EH (cell line): Measurements from ENCODE around the gene CFC1.
"Not testable (repeated sequence)": the region's sequence is repeated elsewhere in the genome, so short reads cannot be mapped to it uniquely, and the experiment has no call there.

ENCODE experiments used
- DNase-seq: peaks from one replicate; pipeline ENCODE4 v3.0.0-alpha.2; 2015; ENCODE audit warnings: low read depth

CFC1 gene

DNA sequence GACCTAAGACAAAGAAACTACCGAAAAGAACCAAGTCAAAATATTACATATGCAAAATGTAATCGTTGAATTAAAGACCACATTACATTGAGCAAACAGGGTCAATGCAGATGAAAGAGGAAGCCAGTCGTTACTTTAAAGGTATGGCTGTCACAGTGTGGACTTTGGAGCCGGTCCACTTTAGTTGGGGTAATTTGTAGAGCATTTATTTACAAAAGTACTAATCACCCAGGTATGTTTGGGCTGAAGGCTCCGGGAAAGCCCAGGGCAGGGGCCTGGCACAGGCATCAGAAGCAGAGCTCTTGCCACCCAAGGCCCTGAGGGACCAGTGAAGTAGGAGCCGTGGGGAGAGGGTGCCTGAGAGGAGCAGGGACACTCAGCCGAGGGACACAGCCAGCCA is 15.8 kb downstream of the CFC1 start:
- not testable (repeated sequence) for DNase-seq

DNA sequence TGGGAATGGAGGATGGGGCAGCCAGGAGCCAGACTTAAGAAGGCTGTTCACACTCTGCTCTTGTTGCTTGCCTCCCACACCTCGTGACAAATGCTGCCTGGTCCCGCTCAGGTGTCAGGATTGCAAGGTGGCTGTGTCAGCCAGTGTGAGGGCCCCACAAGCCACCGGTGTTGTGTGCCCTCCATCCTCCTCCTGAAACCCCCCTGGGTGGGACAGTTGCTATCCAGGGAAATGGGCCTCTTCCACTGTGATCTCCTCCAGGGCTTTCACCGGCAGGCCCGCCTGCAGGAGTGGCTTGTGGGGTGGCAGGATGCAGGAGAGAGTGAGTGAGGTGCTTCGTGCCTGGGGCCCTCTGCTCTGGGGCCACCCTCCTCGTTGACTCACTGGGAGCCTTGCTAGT is 16.4 kb downstream of the CFC1 start:
- not testable (repeated sequence) for DNase-seq

DNA sequence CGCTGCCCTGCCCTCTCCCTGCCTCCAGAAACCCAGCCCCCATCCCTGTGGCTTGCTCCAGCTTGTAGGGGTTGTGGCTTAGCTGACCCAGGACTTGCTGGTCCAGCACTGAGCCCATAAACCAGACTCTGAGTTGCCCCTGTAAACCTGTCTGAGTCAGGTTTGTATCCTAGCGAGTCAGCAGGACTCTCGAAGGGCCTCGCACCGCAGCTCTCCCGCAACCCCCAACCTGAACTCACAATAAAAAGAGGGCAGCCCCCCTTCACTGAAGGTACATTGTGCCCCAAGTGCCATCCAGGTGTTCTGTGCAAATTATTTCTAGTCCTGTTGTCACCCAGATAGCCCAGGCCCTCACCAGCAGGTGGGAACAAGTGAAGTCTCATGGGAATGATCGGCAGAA is 17.9 kb downstream of the CFC1 start:
- not testable (repeated sequence) for DNase-seq

DNA sequence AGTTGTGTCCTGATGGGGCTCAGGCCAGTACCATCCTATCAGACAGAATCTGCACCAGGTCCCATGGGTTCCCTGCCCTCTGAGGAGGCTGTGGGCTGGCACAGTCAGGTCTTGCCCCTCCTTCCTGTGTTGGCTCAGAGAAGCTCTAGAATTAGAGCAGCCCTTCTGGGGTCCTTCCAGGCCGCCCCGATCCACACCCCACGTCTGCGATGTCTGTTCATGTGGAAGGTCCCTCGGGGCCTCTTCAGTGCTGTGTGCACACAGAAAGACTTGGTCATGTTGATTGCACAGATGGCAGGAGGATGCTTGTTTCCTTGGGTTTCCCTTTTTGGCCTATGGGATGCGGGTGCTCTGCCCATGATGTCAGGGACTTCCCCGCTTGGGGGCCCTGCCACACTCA is 20.3 kb downstream of the CFC1 start:
- DNase-seq, result not testable (repeated sequence)

DNA sequence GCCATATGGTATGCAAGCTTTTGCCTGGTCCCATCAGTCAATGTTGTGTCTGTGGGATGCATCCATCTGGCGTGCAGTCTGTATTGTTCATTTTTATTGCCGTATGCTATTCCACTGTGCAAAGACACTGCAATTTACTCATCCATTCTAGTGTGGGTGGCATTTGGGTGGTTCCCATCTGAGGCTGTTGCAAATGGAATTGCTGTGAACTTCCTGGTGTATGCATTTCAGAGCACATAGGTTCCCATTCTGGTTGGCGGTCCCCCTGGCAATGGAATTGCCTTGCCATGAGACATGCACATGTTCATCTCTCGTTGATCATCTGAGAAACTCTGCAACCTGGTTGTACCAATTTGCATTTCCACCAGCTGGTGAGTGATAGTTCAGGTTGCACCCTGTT is 21.8 kb downstream of the CFC1 start:
- DNase-seq, result not testable (repeated sequence)

DNA sequence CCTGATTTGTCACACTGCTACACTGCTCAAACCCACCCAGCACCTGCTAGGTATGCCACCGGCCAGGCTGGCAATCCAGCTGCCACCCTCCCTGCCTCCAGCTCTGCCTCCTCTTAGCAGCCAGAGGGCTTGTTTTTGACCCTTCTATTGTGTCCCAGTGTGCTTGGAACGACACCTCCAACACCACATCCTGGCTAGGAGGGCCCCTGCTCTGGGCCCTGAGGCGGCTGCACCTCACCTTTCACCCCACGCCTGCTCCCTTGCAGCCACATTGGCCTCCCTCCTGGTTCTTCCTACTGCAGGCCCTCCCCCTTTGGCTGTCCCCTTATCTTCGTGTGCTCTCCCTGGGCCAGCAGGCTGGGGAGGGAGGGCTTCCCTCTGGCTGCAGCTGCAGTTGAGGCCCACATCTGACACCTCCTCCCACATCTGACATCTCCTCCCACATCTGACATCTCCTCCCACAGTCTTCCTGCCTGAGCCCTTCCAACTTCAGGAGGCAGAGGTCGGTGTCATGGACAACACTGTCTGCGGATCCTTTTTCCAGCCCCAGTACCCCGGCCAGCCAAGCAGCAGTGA is 23.1 kb downstream of the CFC1 start:
- DNase-seq, result not testable (repeated sequence)

DNA sequence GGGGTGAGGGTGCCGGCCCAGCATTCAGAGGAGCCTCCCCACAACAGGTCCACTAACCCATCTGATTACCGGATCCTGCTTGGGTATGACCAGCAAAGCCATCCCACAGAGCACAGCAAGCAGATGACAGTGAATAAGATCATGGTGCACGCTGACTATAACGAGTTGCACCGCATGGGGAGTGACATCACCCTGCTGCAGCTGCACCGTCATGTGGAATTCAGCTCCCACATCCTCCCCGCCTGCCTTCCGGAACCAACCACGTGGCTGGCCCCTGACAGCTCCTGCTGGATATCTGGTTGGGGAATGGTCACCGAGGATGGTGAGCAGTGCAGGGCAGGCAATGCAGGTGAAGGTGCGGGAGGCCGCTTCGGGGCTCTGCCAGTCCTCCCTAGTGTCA is 25.1 kb downstream of the CFC1 start:
- not testable (repeated sequence) for DNase-seq

DNA sequence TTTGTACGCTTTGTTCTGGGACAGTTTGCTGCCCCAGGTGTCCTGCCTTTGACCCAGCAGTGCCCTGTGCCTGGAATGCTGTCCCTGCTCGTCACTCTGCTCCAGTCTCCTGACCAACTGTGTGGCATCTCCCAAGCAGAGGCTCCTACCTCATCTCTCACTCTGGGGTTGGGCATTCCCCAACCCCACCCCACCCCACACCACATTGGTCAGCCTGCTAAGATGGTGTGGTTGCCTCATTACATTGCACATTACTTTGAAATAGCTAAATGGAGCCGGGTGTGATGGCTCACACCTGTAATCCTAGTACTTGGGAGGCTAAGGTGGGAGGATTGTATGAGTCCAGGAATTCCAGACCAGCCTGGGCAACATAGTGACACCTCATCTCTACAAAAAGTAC is 27.4 kb downstream of the CFC1 start:
- not testable (repeated sequence) for DNase-seq

DNA sequence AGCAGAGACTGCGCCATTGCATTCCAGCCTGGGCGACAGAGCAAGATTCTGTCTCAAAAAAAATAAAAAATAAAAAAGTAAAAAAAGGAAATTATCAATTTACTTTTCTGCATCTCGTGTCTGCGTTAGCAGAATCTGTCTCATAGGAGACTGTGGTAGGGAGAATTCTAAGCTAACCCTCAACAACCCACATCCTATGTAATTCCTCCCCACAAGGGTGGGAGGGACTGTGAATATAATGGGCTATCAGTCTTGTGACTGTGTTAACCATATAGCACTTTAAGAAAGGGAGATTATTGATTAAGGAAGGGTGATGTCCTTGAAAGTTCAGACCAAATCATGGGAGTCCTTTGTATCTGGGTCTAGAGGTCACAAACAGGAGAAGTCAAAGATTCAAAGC is 33.2 kb downstream of the CFC1 start:
- not testable (repeated sequence) for DNase-seq

DNA sequence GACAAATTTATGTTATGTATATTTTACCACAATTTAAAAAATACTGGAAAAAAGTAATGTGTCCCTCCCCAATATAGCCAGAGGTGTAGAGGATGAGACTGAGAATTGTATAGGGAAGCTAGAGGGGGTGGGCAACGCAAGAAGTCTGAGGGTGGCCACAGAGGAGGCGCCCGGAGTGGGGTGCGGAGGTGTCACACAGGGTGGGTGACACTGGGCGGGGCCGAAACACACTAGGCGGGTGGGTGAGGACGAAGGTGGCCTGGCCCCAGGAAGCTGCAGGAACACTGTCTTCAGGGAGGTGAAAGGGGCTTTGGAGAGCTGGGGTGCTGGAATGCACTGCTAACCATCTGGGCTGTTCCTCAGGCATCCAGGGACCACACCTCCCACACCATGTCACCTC is 42.9 kb downstream of the CFC1 start:
- not testable (repeated sequence) for DNase-seq

DNA sequence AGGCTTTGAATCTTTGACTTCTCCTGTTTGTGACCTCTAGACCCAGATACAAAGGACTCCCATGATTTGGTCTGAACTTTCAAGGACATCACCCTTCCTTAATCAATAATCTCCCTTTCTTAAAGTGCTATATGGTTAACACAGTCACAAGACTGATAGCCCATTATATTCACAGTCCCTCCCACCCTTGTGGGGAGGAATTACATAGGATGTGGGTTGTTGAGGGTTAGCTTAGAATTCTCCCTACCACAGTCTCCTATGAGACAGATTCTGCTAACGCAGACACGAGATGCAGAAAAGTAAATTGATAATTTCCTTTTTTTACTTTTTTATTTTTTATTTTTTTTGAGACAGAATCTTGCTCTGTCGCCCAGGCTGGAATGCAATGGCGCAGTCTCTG is 45.2 kb downstream of the CFC1 start:
- DNase-seq, result not testable (repeated sequence)

DNA sequence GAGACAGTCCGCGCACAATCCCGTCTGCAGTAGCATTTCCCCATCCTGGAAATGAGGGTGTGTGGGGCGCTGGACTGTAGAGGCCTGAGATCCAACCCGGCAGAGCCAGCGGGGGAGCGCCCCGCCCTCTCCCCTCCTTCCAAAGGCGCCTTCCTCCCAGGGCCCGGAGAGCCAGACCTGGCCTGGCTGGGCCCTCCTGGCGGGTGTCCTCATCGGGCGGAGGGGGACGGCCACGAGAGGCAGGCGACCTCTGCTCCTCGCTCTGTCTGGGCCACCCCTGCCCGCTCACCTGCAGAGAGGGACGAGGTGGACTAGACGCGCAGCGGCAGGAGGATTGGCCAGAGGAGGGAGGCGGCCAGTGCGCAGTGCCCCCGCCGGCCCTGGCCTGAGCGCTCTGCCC is 49.9 kb downstream of the CFC1 start:
- DNase-seq, result not testable (repeated sequence)

DNA sequence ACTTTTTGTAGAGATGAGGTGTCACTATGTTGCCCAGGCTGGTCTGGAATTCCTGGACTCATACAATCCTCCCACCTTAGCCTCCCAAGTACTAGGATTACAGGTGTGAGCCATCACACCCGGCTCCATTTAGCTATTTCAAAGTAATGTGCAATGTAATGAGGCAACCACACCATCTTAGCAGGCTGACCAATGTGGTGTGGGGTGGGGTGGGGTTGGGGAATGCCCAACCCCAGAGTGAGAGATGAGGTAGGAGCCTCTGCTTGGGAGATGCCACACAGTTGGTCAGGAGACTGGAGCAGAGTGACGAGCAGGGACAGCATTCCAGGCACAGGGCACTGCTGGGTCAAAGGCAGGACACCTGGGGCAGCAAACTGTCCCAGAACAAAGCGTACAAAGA is 51.0 kb downstream of the CFC1 start:
- DNase-seq, result not testable (repeated sequence)

DNA sequence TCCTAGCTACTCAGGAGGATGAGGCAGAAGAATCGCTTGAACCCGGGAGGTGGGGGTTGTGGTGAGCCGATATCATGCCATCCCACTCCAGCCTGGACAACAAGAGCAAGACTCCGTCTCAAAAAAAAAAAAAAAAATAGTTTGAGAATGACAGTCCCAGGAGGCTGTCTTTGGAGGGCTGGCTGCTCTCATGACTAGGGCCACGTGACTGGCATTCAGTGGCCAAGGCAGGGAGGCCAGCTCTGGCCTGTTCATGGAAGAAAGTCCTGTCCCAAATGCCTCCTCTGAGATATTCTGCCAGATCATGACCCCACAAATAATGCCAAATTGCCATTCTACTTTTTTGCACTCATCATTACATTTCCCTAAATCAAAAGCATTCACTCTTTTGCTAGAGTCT is 54.4 kb downstream of the CFC1 start:
- not testable (repeated sequence) for DNase-seq

DNA sequence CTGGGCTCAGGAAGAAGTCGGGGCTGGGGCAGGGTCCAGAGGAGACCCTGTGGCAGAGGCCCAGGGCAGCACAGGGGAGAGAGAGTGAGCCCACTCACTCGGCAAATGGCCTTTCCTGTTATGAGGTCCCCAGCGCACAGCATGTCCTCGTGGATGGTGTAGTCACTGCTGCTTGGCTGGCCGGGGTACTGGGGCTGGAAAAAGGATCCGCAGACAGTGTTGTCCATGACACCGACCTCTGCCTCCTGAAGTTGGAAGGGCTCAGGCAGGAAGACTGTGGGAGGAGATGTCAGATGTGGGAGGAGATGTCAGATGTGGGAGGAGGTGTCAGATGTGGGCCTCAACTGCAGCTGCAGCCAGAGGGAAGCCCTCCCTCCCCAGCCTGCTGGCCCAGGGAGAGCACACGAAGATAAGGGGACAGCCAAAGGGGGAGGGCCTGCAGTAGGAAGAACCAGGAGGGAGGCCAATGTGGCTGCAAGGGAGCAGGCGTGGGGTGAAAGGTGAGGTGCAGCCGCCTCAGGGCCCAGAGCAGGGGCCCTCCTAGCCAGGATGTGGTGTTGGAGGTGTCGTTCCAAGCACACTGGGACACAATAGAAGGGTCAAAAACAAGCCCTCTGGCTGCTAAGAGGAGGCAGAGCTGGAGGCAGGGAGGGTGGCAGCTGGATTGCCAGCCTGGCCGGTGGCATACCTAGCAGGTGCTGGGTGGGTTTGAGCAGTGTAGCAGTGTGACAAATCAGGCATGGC is 55.4 kb downstream of the CFC1 start:
- DNase-seq, result not testable (repeated sequence)

DNA sequence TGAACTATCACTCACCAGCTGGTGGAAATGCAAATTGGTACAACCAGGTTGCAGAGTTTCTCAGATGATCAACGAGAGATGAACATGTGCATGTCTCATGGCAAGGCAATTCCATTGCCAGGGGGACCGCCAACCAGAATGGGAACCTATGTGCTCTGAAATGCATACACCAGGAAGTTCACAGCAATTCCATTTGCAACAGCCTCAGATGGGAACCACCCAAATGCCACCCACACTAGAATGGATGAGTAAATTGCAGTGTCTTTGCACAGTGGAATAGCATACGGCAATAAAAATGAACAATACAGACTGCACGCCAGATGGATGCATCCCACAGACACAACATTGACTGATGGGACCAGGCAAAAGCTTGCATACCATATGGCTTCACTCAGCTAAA is 56.6 kb downstream of the CFC1 start:
- not testable (repeated sequence) for DNase-seq
